WTC11 (cell line): ENCODE results near the gene TMPRSS3.

Experiments used
- CTCF ChIP-seq: fragments of 200-600 bp; IDR thresholded peaks from 2 replicates; pipeline ENCODE4 v1.8.0; 2022; ENCODE audit warnings: antibody characterized with exemption
- ESRRA ChIP-seq: sonication (generic); formaldehyde crosslinking; IDR thresholded peaks from 2 replicates; pipeline ENCODE4 v1.8.1; 2022; ENCODE audit warnings: mild to moderate bottlenecking, missing genetic modification reagents, borderline replicate concordance
- NFE2L1 ChIP-seq: sonication (generic); formaldehyde crosslinking; IDR thresholded peaks from 2 replicates; pipeline ENCODE4 v1.8.1; 2023; ENCODE audit warnings: missing genetic modification reagents
- NFYB ChIP-seq: sonication (generic); formaldehyde crosslinking; conservative IDR thresholded peaks from 2 replicates; pipeline ENCODE4 v1.8.0; 2022; ENCODE audit warnings: low read depth, missing genetic modification reagents
- NR3C1 ChIP-seq: sonication (generic); formaldehyde crosslinking; conservative IDR thresholded peaks from 2 replicates; pipeline ENCODE4 v1.8.1; 2023; ENCODE audit warnings: low read depth, mild to moderate bottlenecking, missing genetic modification reagents
- ZNF121 ChIP-seq: sonication (generic); formaldehyde crosslinking; IDR thresholded peaks from 2 replicates; pipeline ENCODE4 v1.8.0; 2023; ENCODE audit warnings: missing genetic modification reagents
- TF ChIP-seq, protein P1 (sequence below): sonication (generic); formaldehyde crosslinking; conservative IDR thresholded peaks from 2 replicates; pipeline ENCODE4 v1.8.1; 2022; ENCODE audit warnings: mild to moderate bottlenecking, missing genetic modification reagents
- TF ChIP-seq, protein P2 (sequence below): sonication (generic); formaldehyde crosslinking; IDR thresholded peaks from 2 replicates; pipeline ENCODE4 v1.8.1; 2023; ENCODE audit warnings: mild to moderate bottlenecking, missing genetic modification reagents, moderate library complexity

GRCh38 chr21:42409366-42409765 is 13.5 kb upstream of the TMPRSS3 start:
- TF ChIP-seq NR3C1 (CRISPR knock-in tag) (no peak), ESRRA (CRISPR knock-in tag) (no peak), NFE2L1 (CRISPR knock-in tag) (no peak), CTCF (no peak), NFYB (CRISPR knock-in tag) (no peak), ZNF121 (CRISPR knock-in tag) (no peak)
- TF ChIP-seq, protein P1, sequence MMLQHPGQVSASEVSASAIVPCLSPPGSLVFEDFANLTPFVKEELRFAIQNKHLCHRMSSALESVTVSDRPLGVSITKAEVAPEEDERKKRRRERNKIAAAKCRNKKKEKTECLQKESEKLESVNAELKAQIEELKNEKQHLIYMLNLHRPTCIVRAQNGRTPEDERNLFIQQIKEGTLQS (CRISPR knock-in tag): no peak
- TF ChIP-seq, protein P2, sequence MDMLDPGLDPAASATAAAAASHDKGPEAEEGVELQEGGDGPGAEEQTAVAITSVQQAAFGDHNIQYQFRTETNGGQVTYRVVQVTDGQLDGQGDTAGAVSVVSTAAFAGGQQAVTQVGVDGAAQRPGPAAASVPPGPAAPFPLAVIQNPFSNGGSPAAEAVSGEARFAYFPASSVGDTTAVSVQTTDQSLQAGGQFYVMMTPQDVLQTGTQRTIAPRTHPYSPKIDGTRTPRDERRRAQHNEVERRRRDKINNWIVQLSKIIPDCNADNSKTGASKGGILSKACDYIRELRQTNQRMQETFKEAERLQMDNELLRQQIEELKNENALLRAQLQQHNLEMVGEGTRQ (CRISPR knock-in tag): no peak
